IMR-90 (cell line): ENCODE data around the gene LPA. TPM values are rescaled to one million over a fixed set of nuclear protein-coding genes. Genes with fewer than 3 reads are reported as not detected.

ENCODE experiments used
- ATAC-seq: fragments of 200-7000 bp; cut with Tn5 transposase; 2 replicates; pipeline ENCODE4 v1.9.1; 2020; ENCODE audit warnings: low read depth, mild to moderate bottlenecking, moderate library complexity
- BruUV-seq: library from RNA; stranded (reverse); fragments of 400-500 nt; replicated peaks from 2 replicates; lab custom pipeline; 2021; lab: Mats Ljungman, UMichigan
- CTCF ChIA-PET: fragments of 300-600 bp; formaldehyde crosslinking; extraction: SDS; loops from one replicate; lab custom pipeline; 2021; ENCODE audit warnings: antibody characterized with exemption; lab: Yijun Ruan, JAX
- POLR2A ChIA-PET: fragments of 300-600 bp; sonication (Branson Sonifier 250); formaldehyde crosslinking; loops from one replicate; lab custom pipeline; 2022; ENCODE audit warnings: antibody characterized with exemption; ENCODE audit not compliant: unreplicated experiment; lab: Charles Lee
- DNase-seq: peaks from one replicate; pipeline ENCODE4 v3.0.0; 2013
- H2AFZ ChIP-seq: replicated peaks from 2 replicates; pipeline ENCODE3; 2013; ENCODE audit warnings: low read length, mild to moderate bottlenecking; ENCODE audit not compliant: poor library complexity
- H2AK5ac ChIP-seq: 2 replicates; pipeline ENCODE4 v1.6.1; 2013; ENCODE audit warnings: low read depth, low read length, inconsistent platforms
- H2AK9ac ChIP-seq: replicated peaks from 2 replicates; pipeline ENCODE3; 2013; ENCODE audit warnings: mild to moderate bottlenecking, low read depth, low read length, moderate library complexity; ENCODE audit not compliant: poor library complexity
- H2BK120ac ChIP-seq: 2 replicates; pipeline ENCODE4 v1.6.1; 2013; ENCODE audit warnings: low read depth, low read length, inconsistent platforms
- H2BK15ac ChIP-seq: 3 replicates; pipeline ENCODE4 v1.6.1; 2013; ENCODE audit warnings: low read depth, low read length, inconsistent platforms
- H2BK20ac ChIP-seq: 2 replicates; pipeline ENCODE4 v1.6.1; 2013; ENCODE audit warnings: low read depth, mild to moderate bottlenecking, inconsistent platforms, low read length, moderate library complexity
- H2BK5ac ChIP-seq: 2 replicates; pipeline ENCODE4 v1.6.1; 2013; ENCODE audit warnings: mild to moderate bottlenecking, low read depth, low read length, inconsistent platforms; ENCODE audit not compliant: poor library complexity, severe bottlenecking
- H3K14ac ChIP-seq: replicated peaks from 2 replicates; pipeline ENCODE4 v1.6.1; 2013; ENCODE audit warnings: low read depth, low read length, inconsistent platforms
- H3K18ac ChIP-seq: 2 replicates; pipeline ENCODE4 v1.6.1; 2013; ENCODE audit warnings: low read depth, low read length, control low read depth
- H3K23ac ChIP-seq: 2 replicates; pipeline ENCODE4 v1.6.1; 2013; ENCODE audit warnings: low read depth, low read length, inconsistent platforms
- H3K27ac ChIP-seq: 2 replicates; pipeline ENCODE4 v1.5.1; 2013; ENCODE audit warnings: mild to moderate bottlenecking, control low read depth, low read length; ENCODE audit not compliant: insufficient read depth
- H3K27me3 ChIP-seq: 2 replicates; pipeline ENCODE4 v1.6.1; 2013; ENCODE audit warnings: low read length; ENCODE audit not compliant: control insufficient read depth, insufficient read depth
- H3K36me3 ChIP-seq: 2 replicates; pipeline ENCODE4 v1.6.1; 2013; ENCODE audit warnings: low read length, mixed read lengths; ENCODE audit not compliant: control insufficient read depth, insufficient read depth
- H3K4ac ChIP-seq: 2 replicates; pipeline ENCODE4 v1.6.1; 2013; ENCODE audit warnings: low read depth, low read length, inconsistent platforms
- H3K4me1 ChIP-seq: 2 replicates; pipeline ENCODE4 v1.6.1; 2013; ENCODE audit warnings: low read length, mixed read lengths; ENCODE audit not compliant: control insufficient read depth, insufficient read depth
- H3K4me2 ChIP-seq: 2 replicates; pipeline ENCODE4 v1.6.1; 2013; ENCODE audit warnings: low read depth, mild to moderate bottlenecking, control low read depth, low read length, moderate library complexity
- H3K4me3 ChIP-seq: 2 replicates; pipeline ENCODE4 v1.5.1; 2013; ENCODE audit warnings: low read depth, mild to moderate bottlenecking, control low read depth, low read length, moderate library complexity; ENCODE audit not compliant: insufficient read depth
- H3K56ac ChIP-seq: 2 replicates; pipeline ENCODE4 v1.6.1; 2013; ENCODE audit warnings: low read length, inconsistent platforms; ENCODE audit not compliant: insufficient read depth; ENCODE audit errors: extremely low read depth
- H3K79me1 ChIP-seq, 2 experiments: 2 replicates each; pipeline ENCODE4 v1.6.1; 2013; ENCODE audit warnings: low read length in 2 of 2, inconsistent platforms in 1 of 2, low read depth in 1 of 2
- H3K9ac ChIP-seq: 2 replicates; pipeline ENCODE4 v1.6.1; 2013; ENCODE audit warnings: low read depth, low read length, control low read depth
- H3K9me1 ChIP-seq: 2 replicates; pipeline ENCODE4 v1.6.1; 2013; ENCODE audit warnings: low read length, inconsistent platforms; ENCODE audit not compliant: insufficient read depth
- H3K9me3 ChIP-seq: 2 replicates; pipeline ENCODE4 v1.6.1; 2013; ENCODE audit warnings: low read length; ENCODE audit not compliant: control insufficient read depth, insufficient read depth
- H4K20me1 ChIP-seq: 2 replicates; pipeline ENCODE4 v1.6.1; 2013; ENCODE audit warnings: low read length, inconsistent platforms; ENCODE audit not compliant: insufficient read depth
- H4K5ac ChIP-seq: 2 replicates; pipeline ENCODE4 v1.6.1; 2013; ENCODE audit warnings: mild to moderate bottlenecking, low read depth, low read length, control low read depth
- H4K8ac ChIP-seq, 2 experiments: 2 replicates each; pipeline ENCODE4 v1.6.1; 2013; ENCODE audit warnings: low read depth in 2 of 2, low read length in 2 of 2, control low read depth in 1 of 2, inconsistent platforms in 1 of 2
- H4K91ac ChIP-seq: 2 replicates; pipeline ENCODE4 v1.6.1; 2013; ENCODE audit warnings: low read depth, low read length, inconsistent platforms; ENCODE audit not compliant: insufficient read depth
- BHLHE40 ChIP-seq: fragments of 150-350 bp; IDR thresholded peaks from 2 replicates; pipeline ENCODE4 v1.6.1; 2016; ENCODE audit warnings: mild to moderate bottlenecking, low read depth, low read length
- CEBPB ChIP-seq: IDR thresholded peaks from 2 replicates; pipeline ENCODE4 v1.6.1; 2012; ENCODE audit warnings: low read depth, low read length, improper control_type of control experiment
- CHD1 ChIP-seq: IDR thresholded peaks from 2 replicates; pipeline ENCODE4 v1.6.1; 2012; ENCODE audit warnings: low read depth, low read length, improper control_type of control experiment
- CTCF ChIP-seq: conservative IDR thresholded peaks from 2 replicates; pipeline ENCODE4 v1.5.1; 2012; ENCODE audit warnings: mild to moderate bottlenecking, low read depth, low read length, improper control_type of control experiment
- FOS ChIP-seq: fragments of 150-350 bp; IDR thresholded peaks from 2 replicates; pipeline ENCODE4 v1.6.1; 2016; ENCODE audit warnings: low read depth, low read length
- MAFK ChIP-seq: IDR thresholded peaks from 2 replicates; pipeline ENCODE4 v1.6.1; 2012; ENCODE audit warnings: low read depth, low read length, improper control_type of control experiment
- MAZ ChIP-seq: IDR thresholded peaks from 2 replicates; pipeline ENCODE4 v1.6.1; 2012; ENCODE audit warnings: low read depth, mild to moderate bottlenecking, low read length, improper control_type of control experiment, moderate library complexity, borderline replicate concordance
- MXI1 ChIP-seq: IDR thresholded peaks from 2 replicates; pipeline ENCODE4 v1.6.1; 2012; ENCODE audit warnings: low read depth, mild to moderate bottlenecking, low read length, moderate library complexity, borderline replicate concordance
- POLR2A ChIP-seq: IDR thresholded peaks from 2 replicates; pipeline ENCODE4 v1.6.1; 2012; ENCODE audit warnings: mild to moderate bottlenecking, low read depth, low read length
- RAD21 ChIP-seq: IDR thresholded peaks from 2 replicates; pipeline ENCODE4 v1.6.1; 2012; ENCODE audit warnings: low read length, improper control_type of control experiment
- RCOR1 ChIP-seq: IDR thresholded peaks from 2 replicates; pipeline ENCODE4 v1.6.1; 2012; ENCODE audit warnings: mild to moderate bottlenecking, low read length, improper control_type of control experiment; ENCODE audit not compliant: insufficient replicate concordance
- RFX5 ChIP-seq: IDR thresholded peaks from 2 replicates; pipeline ENCODE4 v1.8.0; 2012; ENCODE audit warnings: low read depth, mild to moderate bottlenecking, low read length, moderate library complexity
- SMC3 ChIP-seq: fragments of 150-350 bp; IDR thresholded peaks from 2 replicates; pipeline ENCODE4 v1.6.1; 2016; ENCODE audit warnings: low read depth, mild to moderate bottlenecking, antibody characterized with exemption, low read length, moderate library complexity
- USF2 ChIP-seq: fragments of 150-350 bp; IDR thresholded peaks from 2 replicates; pipeline ENCODE4 v1.6.1; 2017; ENCODE audit warnings: mild to moderate bottlenecking, antibody characterized with exemption, low read length, low read depth
- WGBS, 2 experiments: methylation state at CpG; one replicate each; pipeline versions ENCODE4 v1.1.5 to v1.1.7; 2013; ENCODE audit warnings: missing lambda C conversion rate in 2 of 2; ENCODE audit not compliant: insufficient read length in 1 of 2; ENCODE audit errors: extremely low coverage in 2 of 2; 5-methylcytosine and 5-hydroxymethylcytosine counted together
- dilution Hi-C: fragments of 300-500 bp; cut with HindIII; formaldehyde crosslinking; loops from one replicate; pipeline ENCODE4 v1.14.3; 2018; ENCODE audit warnings: low sequenced_read_pairs; ENCODE audit not compliant: unreplicated experiment
- in situ Hi-C: fragments of 300-500 bp; cut with MboI; formaldehyde crosslinking; loops from 3 replicates; pipeline ENCODE4 v1.14.3; 2019; ENCODE audit warnings: low sequenced_read_pairs, inconsistent platforms, mixed read lengths
- intact Hi-C: fragments of 100-400 bp; cut with micrococcal nuclease; formaldehyde crosslinking; loops from 2 replicates; pipeline ENCODE4 v1.10.0; 2022
- polyA plus RNA-seq, 3 experiments: library from polyadenylated mRNA; depleted of rRNA; stranded (reverse); fragments of >200 nt; gene quantifications; 2 replicates each; pipeline ENCODE4 v1.2.3, GENCODE V29; 2012; ENCODE audit warnings: low replicate concordance in 1 of 3
- total RNA-seq: library from RNA; depleted of rRNA; stranded (reverse); fragments of >200 nt; gene quantifications from 2 replicates; pipeline ENCODE4 v1.2.3, GENCODE V29; 2012

The LPA gene
- total and polyA plus RNA-seq, 2 of the 4 experiments (the other 2 are of a cell fraction) = not detected

GRCh38 chr6:160500639-160501038 lies 163.4 kb downstream of the LPA start:
- 0 out of 2 replicates have a peak, but pooled peaks cover 2% of the 10 kb centered on the region for H3K9me3 ChIP-seq
- no peaks in the 10 kb centered on the region for H3K36me3 ChIP-seq
- 20% methylated on average over 1 of the region's 4 CpGs; no CpG with 5 or more reads in 1 of the 2 experiments for WGBS, 2 experiments
- no peak overlapping the region for H3K4me3 ChIP-seq
- H3K4me1 ChIP-seq = no peaks in the 10 kb centered on the region
- H3K18ac ChIP-seq = no peak overlapping the region
- H3K27me3 ChIP-seq = no peaks in the 10 kb centered on the region
- ChIA-PET CTCF (no interaction called here), POLR2A (no interaction called here)
- H3K14ac ChIP-seq = no peak overlapping the region
- H4K91ac ChIP-seq = no peak overlapping the region
- DNase-seq (no peak), ATAC-seq (no peak)
- no peaks in the 10 kb centered on the region for H4K20me1 ChIP-seq
- H2BK20ac ChIP-seq = no peak overlapping the region
- no peak overlapping the region for H2BK15ac ChIP-seq
- in situ Hi-C loops (no loop called here), intact Hi-C loops (no loop called here), dilution Hi-C loops (no loop called here)
- no TSS peak for BruUV-seq
- no peak overlapping the region for H3K23ac ChIP-seq
- no peak overlapping the region for H3K4me2 ChIP-seq
- no peak overlapping the region for H3K27ac ChIP-seq
- no peak overlapping the region for H2AK9ac ChIP-seq
- no peak overlapping the region for H2AK5ac ChIP-seq
- H3K4ac ChIP-seq = no peak overlapping the region
- H3K79me1 ChIP-seq = no peaks in the 10 kb centered on the region
- no peak overlapping the region for H4K8ac ChIP-seq
- H3K9ac ChIP-seq = no peak overlapping the region
- no peak overlapping the region for H4K5ac ChIP-seq
- no peak overlapping the region for H3K56ac ChIP-seq
- H2BK120ac ChIP-seq = no peak overlapping the region
- TF ChIP-seq CTCF = no peak
- no peak for TF ChIP-seq RFX5
- TF ChIP-seq BHLHE40 = no peak
- TF ChIP-seq MXI1 = no peak
- TF ChIP-seq MAFK = no peak
- no peak for TF ChIP-seq POLR2A
- no peak for TF ChIP-seq FOS
- TF ChIP-seq USF2 = no peak
- no peak for TF ChIP-seq RAD21
- TF ChIP-seq CEBPB = no peak
- no peak for TF ChIP-seq MAZ
- TF ChIP-seq RCOR1 = no peak
- no peak for TF ChIP-seq SMC3
- no peak for TF ChIP-seq CHD1
- H2AFZ ChIP-seq = no peak overlapping the region
- no peak overlapping the region for H2BK5ac ChIP-seq
- no peaks in the 10 kb centered on the region for H3K9me1 ChIP-seq
